WI38 (cell line): ENCODE results near the gene ABCA5.
A peak's percentile ranks its signal among the peaks of the same experiment; 100 is the strongest.

ENCODE experiments used
- H3K4me3 ChIP-seq: 2 replicates; pipeline ENCODE4 v1.5.1; 2011; ENCODE audit warnings: low read depth, mild to moderate bottlenecking, control low read depth, low read length
- TF ChIP-seq, protein P1 (sequence below): IDR thresholded peaks from 2 replicates; pipeline ENCODE4 v1.5.1; 2012; ENCODE audit warnings: low read depth, mild to moderate bottlenecking, control low read depth, low read length

The ABCA5 gene

DNA sequence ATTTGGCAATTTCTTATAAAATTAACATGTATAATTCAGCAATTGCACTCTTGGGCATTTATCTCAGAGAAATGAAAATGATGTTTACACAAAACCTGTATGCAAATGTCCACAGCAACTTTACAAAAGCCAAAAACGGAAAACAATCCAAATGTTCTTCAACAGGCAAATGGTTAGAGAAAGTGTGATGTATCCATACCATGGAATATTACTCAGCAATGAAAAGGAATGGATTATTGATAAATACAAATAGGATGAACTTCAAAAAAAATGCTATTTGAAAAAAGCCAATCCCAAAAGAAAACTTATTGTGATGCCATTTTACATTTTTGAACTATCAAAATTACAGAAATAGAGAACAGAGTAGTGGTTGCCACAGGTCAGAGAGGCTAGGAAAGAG is 61.1 kb downstream of the ABCA5 start:
- TF ChIP-seq, protein P1, sequence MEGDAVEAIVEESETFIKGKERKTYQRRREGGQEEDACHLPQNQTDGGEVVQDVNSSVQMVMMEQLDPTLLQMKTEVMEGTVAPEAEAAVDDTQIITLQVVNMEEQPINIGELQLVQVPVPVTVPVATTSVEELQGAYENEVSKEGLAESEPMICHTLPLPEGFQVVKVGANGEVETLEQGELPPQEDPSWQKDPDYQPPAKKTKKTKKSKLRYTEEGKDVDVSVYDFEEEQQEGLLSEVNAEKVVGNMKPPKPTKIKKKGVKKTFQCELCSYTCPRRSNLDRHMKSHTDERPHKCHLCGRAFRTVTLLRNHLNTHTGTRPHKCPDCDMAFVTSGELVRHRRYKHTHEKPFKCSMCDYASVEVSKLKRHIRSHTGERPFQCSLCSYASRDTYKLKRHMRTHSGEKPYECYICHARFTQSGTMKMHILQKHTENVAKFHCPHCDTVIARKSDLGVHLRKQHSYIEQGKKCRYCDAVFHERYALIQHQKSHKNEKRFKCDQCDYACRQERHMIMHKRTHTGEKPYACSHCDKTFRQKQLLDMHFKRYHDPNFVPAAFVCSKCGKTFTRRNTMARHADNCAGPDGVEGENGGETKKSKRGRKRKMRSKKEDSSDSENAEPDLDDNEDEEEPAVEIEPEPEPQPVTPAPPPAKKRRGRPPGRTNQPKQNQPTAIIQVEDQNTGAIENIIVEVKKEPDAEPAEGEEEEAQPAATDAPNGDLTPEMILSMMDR = no peak
- no peak overlapping the region for H3K4me3 ChIP-seq

DNA sequence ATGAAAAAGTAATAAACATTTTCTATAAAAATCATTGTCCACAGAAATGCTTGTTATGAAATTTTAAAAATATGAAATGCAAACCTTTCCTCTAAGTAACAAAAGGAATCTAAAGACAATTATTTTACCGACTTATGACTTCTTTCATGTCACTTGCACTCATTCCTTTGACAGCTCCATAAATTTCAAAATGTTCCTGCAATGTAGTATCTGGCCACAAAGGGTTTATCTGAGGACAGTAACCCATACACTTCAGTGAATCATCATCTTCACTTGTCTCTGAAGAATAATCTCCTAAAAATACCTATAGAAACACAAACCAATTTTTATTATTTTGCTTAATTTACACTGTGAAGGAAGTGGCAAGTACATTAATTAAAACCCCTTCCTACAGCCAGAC is 72.7 kb downstream of the ABCA5 start:
- H3K4me3 ChIP-seq = no peak overlapping the region
- TF ChIP-seq, protein P1 = no peak

DNA sequence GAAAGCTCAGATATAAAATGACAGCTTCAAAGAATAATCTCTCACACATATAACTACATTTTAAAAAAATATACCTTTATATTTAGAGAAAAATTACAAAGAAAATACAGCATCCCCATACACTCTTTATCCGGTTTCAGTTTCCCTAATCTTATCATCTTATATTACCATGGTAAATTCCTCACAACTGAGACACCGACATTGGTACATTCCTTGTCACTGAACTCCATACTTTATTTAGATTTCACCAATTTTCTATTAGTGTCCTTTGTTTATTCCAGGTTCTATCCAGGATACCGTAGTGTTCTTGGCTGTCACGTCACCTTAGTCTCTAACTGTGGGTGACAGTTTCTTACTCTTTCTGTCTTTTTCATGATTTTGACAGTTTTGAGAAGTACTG is 76.3 kb downstream of the ABCA5 start:
- no peak overlapping the region for H3K4me3 ChIP-seq
- TF ChIP-seq, protein P1 = no peak

- TF ChIP-seq, protein P1 = peak; percentile 21; the same call in 1 of the 2 replicates
- H3K4me3 ChIP-seq = no peak overlapping the region
These were observed 80.1 kb downstream of the ABCA5 start for GRCh38 chr17:69246726-69247375.

GRCh38 chr17:69246202-69246601 is 80.7 kb downstream of the ABCA5 start:
- TF ChIP-seq, protein P1 = no peak
- no peak overlapping the region for H3K4me3 ChIP-seq

- TF ChIP-seq, protein P1 = no peak
- no peak overlapping the region for H3K4me3 ChIP-seq
These were observed 81.3 kb downstream of the ABCA5 start for GRCh38 chr17:69245617-69246016.

- TF ChIP-seq, protein P1 = no peak
These were observed 87.0 kb downstream of the ABCA5 start for GRCh38 chr17:69239611-69240600.

More at GRCh38 chr17:69239611-69240600, 87.0 kb downstream of the ABCA5 start:
- no peak overlapping the region for H3K4me3 ChIP-seq
